SK-N-SH treated with all-trans-retinoic acid at 6 μM for 48 hours (cell line): ENCODE measurements around the gene DOCK1.

ENCODE experiments used
- ARNTL ChIP-seq: fragments of 450-650 bp; formaldehyde crosslinking; IDR thresholded peaks from 2 replicates; pipeline ENCODE4 v1.5.0; 2020; ENCODE audit warnings: low read depth, mild to moderate bottlenecking, moderate library complexity, borderline replicate concordance
- BACH2 ChIP-seq: fragments of 250-450 bp; sonication (Bioruptor Pico); IDR thresholded peaks from 2 replicates; pipeline ENCODE4 v1.9.0; 2021; ENCODE audit warnings: mild to moderate bottlenecking, borderline replicate concordance
- CREB5 ChIP-seq: fragments of 250-450 bp; sonication (Bioruptor Pico); IDR thresholded peaks from 2 replicates; pipeline ENCODE4 v1.5.1; 2020; ENCODE audit warnings: low read depth, mild to moderate bottlenecking, moderate library complexity
- ESRRG ChIP-seq: fragments of 250-450 bp; sonication (Bioruptor Pico); IDR thresholded peaks from 2 replicates; pipeline ENCODE4 v1.6.1; 2021; ENCODE audit warnings: mild to moderate bottlenecking
- GLIS3 ChIP-seq: fragments of 250-450 bp; sonication (Bioruptor Pico); IDR thresholded peaks from 2 replicates; pipeline ENCODE4 v1.5.0; 2020; ENCODE audit warnings: mild to moderate bottlenecking, moderate library complexity
- OSR1 ChIP-seq: fragments of 250-450 bp; sonication (Bioruptor Pico); IDR thresholded peaks from 2 replicates; pipeline ENCODE4 v1.8.0; 2022; ENCODE audit warnings: moderate library complexity, mild to moderate bottlenecking, inconsistent platforms
- SNAI2 ChIP-seq: fragments of 250-450 bp; sonication (Bioruptor Pico); IDR thresholded peaks from 2 replicates; pipeline ENCODE4 v1.5.0; 2020; ENCODE audit warnings: mild to moderate bottlenecking, moderate library complexity
- ZFP3 ChIP-seq: fragments of 250-450 bp; sonication (Bioruptor Pico); IDR thresholded peaks from 2 replicates; pipeline ENCODE4 v1.5.0; 2020; ENCODE audit warnings: mild to moderate bottlenecking, moderate library complexity
- ZFP30 ChIP-seq: fragments of 450-650 bp; formaldehyde crosslinking; IDR thresholded peaks from 2 replicates; pipeline ENCODE4 v1.5.0; 2022; ENCODE audit warnings: mild to moderate bottlenecking, moderate library complexity
- ZNF70 ChIP-seq: fragments of 450-650 bp; formaldehyde crosslinking; IDR thresholded peaks from 2 replicates; pipeline ENCODE4 v1.5.0; 2020; ENCODE audit warnings: mild to moderate bottlenecking, moderate library complexity

DNA sequence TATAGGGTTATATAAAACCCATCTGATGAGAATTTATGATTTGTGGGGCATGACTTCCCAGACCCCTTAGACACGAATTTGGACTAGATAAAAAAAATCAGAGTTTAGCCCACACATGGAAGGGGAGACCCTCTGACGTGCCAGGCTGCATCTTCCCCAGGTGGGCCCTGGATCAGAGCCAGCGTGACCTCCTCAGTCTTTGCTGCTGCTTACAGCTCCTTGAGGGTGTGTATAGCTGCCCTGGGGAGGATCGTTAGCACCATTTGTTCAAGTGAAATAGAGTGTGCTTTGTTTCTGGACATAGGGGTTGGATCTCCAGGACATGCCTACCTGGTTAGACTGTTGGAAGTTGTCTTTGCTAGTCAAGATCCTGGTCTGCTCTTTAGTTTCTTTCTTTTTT lies 54.2 kb downstream of the DOCK1 start:
- TF ChIP-seq OSR1 (CRISPR knock-in tag) (no peak), BACH2 (no peak), ESRRG (CRISPR knock-in tag) (no peak), SNAI2 (CRISPR knock-in tag) (no peak), ZFP3 (CRISPR knock-in tag) (no peak), ARNTL (CRISPR knock-in tag) (no peak), CREB5 (no peak), ZNF70 (no peak), GLIS3 (CRISPR knock-in tag) (no peak), ZFP30 (CRISPR knock-in tag) (no peak)
